Vagina (tissue), 2 donors: ENCODE measurements around the gene SMOC2.

ENCODE experiments used
- POLR2AphosphoS5 ChIP-seq, 2 donors: sonication (generic); formaldehyde crosslinking; IDR thresholded peaks; one replicate each; pipeline ENCODE4 v1.9.0; 2017; ENCODE audit warnings: antibody characterized with exemption in 2 of 2, mild to moderate bottlenecking in 2 of 2, low read depth in 1 of 2; ENCODE audit not compliant: insufficient read depth in 1 of 2
- TF ChIP-seq, protein P1 (sequence below), 3 experiments: fragments of 450-650 bp in 2 of 3; fragments of 200-600 bp in 1 of 3; sonication (generic) in 1 of 3; IDR thresholded peaks; one replicate each; pipeline ENCODE4 v1.5.1; 2017 to 2019; ENCODE audit warnings: antibody characterized with exemption in 3 of 3, mild to moderate bottlenecking in 2 of 3, moderate library complexity in 2 of 3

DNA sequence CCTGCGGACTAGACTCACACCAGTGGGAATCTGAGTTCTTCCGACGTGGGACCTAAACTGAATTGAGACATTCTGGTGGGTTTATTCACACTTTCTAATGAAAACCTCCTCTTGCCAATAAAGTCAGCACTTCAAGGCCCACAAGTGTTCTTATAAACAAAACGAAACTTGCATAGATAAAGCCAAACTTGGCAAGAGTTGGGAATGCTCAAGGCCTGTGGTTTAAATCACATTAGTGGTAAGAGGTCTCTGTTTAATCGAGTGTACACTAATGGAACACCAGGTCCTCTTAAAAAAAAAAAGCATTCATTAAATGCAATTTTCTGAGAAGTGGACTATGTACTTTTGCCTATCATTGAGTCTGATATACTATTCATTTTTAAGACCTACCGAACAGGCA is 143.3 kb downstream of the SMOC2 start:
- TF ChIP-seq, protein P1, sequence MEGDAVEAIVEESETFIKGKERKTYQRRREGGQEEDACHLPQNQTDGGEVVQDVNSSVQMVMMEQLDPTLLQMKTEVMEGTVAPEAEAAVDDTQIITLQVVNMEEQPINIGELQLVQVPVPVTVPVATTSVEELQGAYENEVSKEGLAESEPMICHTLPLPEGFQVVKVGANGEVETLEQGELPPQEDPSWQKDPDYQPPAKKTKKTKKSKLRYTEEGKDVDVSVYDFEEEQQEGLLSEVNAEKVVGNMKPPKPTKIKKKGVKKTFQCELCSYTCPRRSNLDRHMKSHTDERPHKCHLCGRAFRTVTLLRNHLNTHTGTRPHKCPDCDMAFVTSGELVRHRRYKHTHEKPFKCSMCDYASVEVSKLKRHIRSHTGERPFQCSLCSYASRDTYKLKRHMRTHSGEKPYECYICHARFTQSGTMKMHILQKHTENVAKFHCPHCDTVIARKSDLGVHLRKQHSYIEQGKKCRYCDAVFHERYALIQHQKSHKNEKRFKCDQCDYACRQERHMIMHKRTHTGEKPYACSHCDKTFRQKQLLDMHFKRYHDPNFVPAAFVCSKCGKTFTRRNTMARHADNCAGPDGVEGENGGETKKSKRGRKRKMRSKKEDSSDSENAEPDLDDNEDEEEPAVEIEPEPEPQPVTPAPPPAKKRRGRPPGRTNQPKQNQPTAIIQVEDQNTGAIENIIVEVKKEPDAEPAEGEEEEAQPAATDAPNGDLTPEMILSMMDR (IDR thresholded peaks at IDR 0.05), result no peak
- TF ChIP-seq POLR2AphosphoS5 (IDR thresholded peaks at IDR 0.05; ENCODE audit: insufficient read depth in 1 of 2, low read depth in 1 of 2), result no peak
